ENCODE measurements around the gene ETNK1.
"Not testable (repeated sequence)": the region's sequence is repeated elsewhere in the genome, so short reads cannot be mapped to it uniquely, and the experiment has no call there.

The ETNK1 gene

GRCh38 chr12:22689876-22690275, 64.9 kb downstream of the ETNK1 start:
- H3K36me3 ChIP-seq (replicated peaks; ENCODE audit: low read depth, low read length): peaks cover 26% of the 10 kb centered on the region
- H3K9me3 ChIP-seq (ENCODE audit: insufficient read depth, low read length): no peaks in the 10 kb centered on the region
- no peaks in the 10 kb centered on the region for H3K27me3 ChIP-seq (ENCODE audit: low read depth, low read length)
- no peak overlapping the region for H3K4me3 ChIP-seq (ENCODE audit: low read length)
- peaks cover 4% of the 10 kb centered on the region for H4K20me1 ChIP-seq (ENCODE audit: insufficient read depth, low read length)
- H3K9ac ChIP-seq (ENCODE audit: low read length): no peak overlapping the region
- no peak overlapping the region for H3K4me2 ChIP-seq (ENCODE audit: low read length)
- H2AFZ ChIP-seq (ENCODE audit: low read depth, low read length): no peak overlapping the region
- no peak overlapping the region for H3K27ac ChIP-seq (ENCODE audit: low read length)
- no peaks in the 10 kb centered on the region for H3K79me2 ChIP-seq (ENCODE audit: low read length)
- TF ChIP-seq CTCF (IDR thresholded peaks at IDR 0.05; ENCODE audit: low read depth, low read length) (no peak), EZH2phosphoT487 (IDR thresholded peaks at IDR 0.05; ENCODE audit: low read depth) (no peak)
- H3K4me1 ChIP-seq (ENCODE audit: low read length): peaks cover 18% of the 10 kb centered on the region

DNA sequence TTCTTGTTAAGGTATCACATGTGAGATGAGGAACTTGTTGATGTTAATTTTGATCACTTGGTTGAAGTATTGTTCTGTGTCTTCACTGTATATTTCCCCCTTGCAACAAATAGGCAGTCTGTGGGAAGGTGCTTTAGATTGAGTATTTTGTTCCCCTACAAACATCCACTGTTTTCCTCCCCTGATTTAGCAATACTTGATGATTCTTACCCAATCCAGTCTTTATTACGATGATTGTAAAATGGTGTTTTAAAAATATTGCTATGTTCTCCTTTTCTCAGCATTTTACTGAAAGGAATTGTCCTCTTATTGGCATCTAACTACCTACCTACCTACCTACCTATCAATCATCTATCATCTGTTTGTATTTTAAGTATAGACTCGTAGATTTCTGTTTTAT, 66.3 kb downstream of the ETNK1 start:
- Histone ChIP-seq H3K27ac (ENCODE audit: low read length) (no peak overlapping the region), H2AFZ (ENCODE audit: low read depth, low read length) (no peak overlapping the region), H3K4me1 (ENCODE audit: low read length) (peaks cover 24% of the 10 kb centered on the region), H4K20me1 (ENCODE audit: insufficient read depth, low read length) (peaks cover 4% of the 10 kb centered on the region; the same call in 1 of the 2 replicates), H3K4me2 (ENCODE audit: low read length) (no peak overlapping the region), H3K27me3 (ENCODE audit: low read depth, low read length) (no peaks in the 10 kb centered on the region), H3K9me3 (ENCODE audit: insufficient read depth, low read length) (0 out of 2 replicates have a peak, but pooled peaks cover 3% of the 10 kb centered on the region), H3K9ac (ENCODE audit: low read length) (no peak overlapping the region), H3K4me3 (ENCODE audit: low read length) (no peak overlapping the region), H3K79me2 (ENCODE audit: low read length) (no peaks in the 10 kb centered on the region), H3K36me3 (replicated peaks; ENCODE audit: low read depth, low read length) (peaks cover 18% of the 10 kb centered on the region)
- TF ChIP-seq CTCF (IDR thresholded peaks at IDR 0.05; ENCODE audit: low read depth, low read length): no peak
- TF ChIP-seq EZH2phosphoT487 (IDR thresholded peaks at IDR 0.05; ENCODE audit: low read depth): no peak

DNA sequence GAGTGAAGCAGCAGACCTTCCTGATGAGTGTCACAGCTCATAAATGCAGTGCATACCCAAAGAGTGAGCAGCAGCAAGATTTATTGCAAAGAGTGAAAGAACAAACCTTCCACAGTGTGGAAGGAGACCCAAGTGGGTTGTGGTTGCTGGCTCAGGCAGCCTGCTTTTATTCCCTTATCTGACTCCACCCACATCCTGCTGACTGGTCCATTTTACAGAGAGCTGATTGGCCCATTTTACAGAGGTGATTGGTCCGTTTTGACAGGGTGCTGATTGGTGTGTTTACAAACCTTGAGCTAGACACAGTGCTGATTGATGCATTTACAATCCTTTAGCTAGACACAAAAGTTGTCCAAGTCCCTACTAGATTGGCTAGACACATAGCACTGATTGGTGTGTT, 67.5 kb downstream of the ETNK1 start:
- H3K4me2 ChIP-seq (ENCODE audit: low read length); H3K9ac ChIP-seq (ENCODE audit: low read length); H2AFZ ChIP-seq (ENCODE audit: low read depth, low read length); H3K9me3 ChIP-seq (ENCODE audit: insufficient read depth, low read length); H3K27me3 ChIP-seq (ENCODE audit: low read depth, low read length); H3K27ac ChIP-seq (ENCODE audit: low read length); H4K20me1 ChIP-seq (ENCODE audit: insufficient read depth, low read length); H3K79me2 ChIP-seq (ENCODE audit: low read length); H3K4me3 ChIP-seq (ENCODE audit: low read length): not testable (repeated sequence)
- Histone ChIP-seq H3K4me1 (ENCODE audit: low read length) (peaks cover 17% of the 10 kb centered on the region), H3K36me3 (replicated peaks; ENCODE audit: low read depth, low read length) (peaks cover 17% of the 10 kb centered on the region)

DNA sequence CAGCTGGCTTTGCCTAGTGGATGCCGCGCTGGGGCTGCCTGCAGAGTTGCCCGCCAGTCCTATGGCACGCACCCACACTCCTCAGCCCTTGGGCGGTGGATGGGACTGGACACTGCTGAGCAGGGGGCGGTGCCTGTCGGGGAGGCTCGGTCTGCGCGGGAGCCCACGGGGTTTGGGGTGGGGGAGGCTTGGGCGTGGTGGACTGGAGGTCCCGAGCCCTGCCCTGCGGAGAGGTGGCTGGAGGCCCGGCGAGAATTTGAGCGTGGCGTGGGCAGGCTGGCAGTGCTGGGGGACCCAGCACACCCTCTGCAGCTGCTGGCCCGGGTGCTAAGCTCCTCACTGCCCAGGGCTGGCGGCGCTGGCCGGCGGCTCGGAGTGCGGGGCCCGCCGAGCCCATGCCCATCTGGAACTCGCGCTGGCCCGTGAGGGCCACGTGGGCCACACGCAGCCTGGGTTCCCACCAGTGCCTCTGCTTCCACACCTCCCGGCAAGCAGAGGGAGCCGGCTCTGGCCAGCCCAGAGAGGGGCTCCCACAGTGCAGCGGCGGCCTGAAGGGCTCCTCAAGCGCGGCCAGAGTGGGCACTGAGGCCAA, 68.1 kb downstream of the ETNK1 start:
- H3K36me3 ChIP-seq (replicated peaks; ENCODE audit: low read depth, low read length): peaks cover 17% of the 10 kb centered on the region
- no peak overlapping the region for H2AFZ ChIP-seq (ENCODE audit: low read depth, low read length)
- no peaks in the 10 kb centered on the region for H3K27me3 ChIP-seq (ENCODE audit: low read depth, low read length)
- 0 out of 2 replicates have a peak, but pooled peaks cover 3% of the 10 kb centered on the region for H3K9me3 ChIP-seq (ENCODE audit: insufficient read depth, low read length)
- no peak overlapping the region for H3K9ac ChIP-seq (ENCODE audit: low read length)
- H3K4me3 ChIP-seq (ENCODE audit: low read length): no peak overlapping the region
- no peaks in the 10 kb centered on the region for H3K79me2 ChIP-seq (ENCODE audit: low read length)
- no peak overlapping the region for H3K27ac ChIP-seq (ENCODE audit: low read length)
- H3K4me2 ChIP-seq (ENCODE audit: low read length): no peak overlapping the region
- no peaks in the 10 kb centered on the region for H4K20me1 ChIP-seq (ENCODE audit: insufficient read depth, low read length)
- H3K4me1 ChIP-seq (ENCODE audit: low read length): peaks cover 11% of the 10 kb centered on the region
- no peak for TF ChIP-seq CTCF (IDR thresholded peaks at IDR 0.05; ENCODE audit: low read depth, low read length)

Measured in OCI-LY3 (cell line).